Fibroblast of skin of abdomen (primary cell): ENCODE data around the gene MTCL1. TPM values are rescaled to one million over a fixed set of nuclear protein-coding genes. Genes with fewer than 3 reads are reported as not detected.

Experiments
- DNase-seq: peaks from one replicate; pipeline ENCODE4 v3.0.0-alpha.2; 2013
- polyA plus RNA-seq, 2 experiments: library from polyadenylated mRNA; unstranded; fragments of 120-200 nt; gene quantifications; one replicate each; pipeline ENCODE4 v1.2.1, GENCODE V29; 2013; ENCODE audit not compliant: insufficient read length in 2 of 2

The MTCL1 gene
- 77.4 TPM for polyA plus RNA-seq (2013, experiment 1 of 2; ENCODE audit: insufficient read length)
- 76.6 TPM for polyA plus RNA-seq (2013, experiment 2 of 2; ENCODE audit: insufficient read length)

- peak; percentile 75 for DNase-seq
Observed at GRCh38 chr18:8705238-8705960, at the start of gene MTCL1. TSS of gene MTCL1 (plus strand) at chr18:8705556. CDS start at chr18:8705661, 105 bp downstream.

- no peak for DNase-seq
Observed at GRCh38 chr18:8656232-8656631, 49.1 kb upstream of the MTCL1 start.

- no peak for DNase-seq
Observed at GRCh38 chr18:8657050-8657820, 48.1 kb upstream of the MTCL1 start.

GRCh38 chr18:8657873-8658470 is 47.4 kb upstream of the MTCL1 start:
- DNase-seq = peak; percentile 72

GRCh38 chr18:8658858-8659485 is 46.4 kb upstream of the MTCL1 start:
- no peak for DNase-seq

- no peak for DNase-seq
Observed at GRCh38 chr18:8659609-8660242, 45.6 kb upstream of the MTCL1 start.

- DNase-seq = no peak
Observed at GRCh38 chr18:8660316-8660715, 45.0 kb upstream of the MTCL1 start.

GRCh38 chr18:8661754-8662559 is 43.4 kb upstream of the MTCL1 start:
- DNase-seq = peak; percentile 27

- no peak for DNase-seq
Observed at GRCh38 chr18:8662560-8663255, 42.6 kb upstream of the MTCL1 start.

- peak; percentile 44 for DNase-seq
Observed at GRCh38 chr18:8667846-8668245, 37.5 kb upstream of the MTCL1 start.

GRCh38 chr18:8668381-8668780 is 37.0 kb upstream of the MTCL1 start:
- no peak for DNase-seq

- no peak for DNase-seq
Observed at GRCh38 chr18:8669571-8669970, 35.8 kb upstream of the MTCL1 start.

GRCh38 chr18:8673256-8674209 is 31.8 kb upstream of the MTCL1 start:
- DNase-seq = no peak

GRCh38 chr18:8675057-8675456 is 30.3 kb upstream of the MTCL1 start:
- no peak for DNase-seq

GRCh38 chr18:8681196-8681595 is 24.2 kb upstream of the MTCL1 start:
- no peak for DNase-seq

GRCh38 chr18:8684577-8684976 is 20.8 kb upstream of the MTCL1 start:
- DNase-seq = no peak

- no peak for DNase-seq
Observed at GRCh38 chr18:8685141-8685913, 20.0 kb upstream of the MTCL1 start.

- DNase-seq = no peak
Observed at GRCh38 chr18:8685914-8686216, 19.5 kb upstream of the MTCL1 start.

GRCh38 chr18:8686611-8687010 is 18.7 kb upstream of the MTCL1 start:
- no peak for DNase-seq
